Frontal cortex (tissue), 4 donors: Measurements from ENCODE around the gene AGAP1. TPM values are rescaled to one million over a fixed set of nuclear protein-coding genes. Genes with fewer than 3 reads are reported as not detected.

ENCODE experiments used
- DNase-seq, 2 donors: peaks; one replicate each; pipeline ENCODE4 v3.0.0; 2012; ENCODE audit warnings: low spot score in 2 of 2
- FAIRE-seq: peaks from 2 replicates; lab custom pipeline; 2012; peaks lifted over from hg19 to GRCh38; lab: Jason Lieb, UNC
- total RNA-seq: library from RNA; depleted of rRNA; stranded (reverse); fragments of >200 nt; gene quantifications from one replicate; pipeline ENCODE4 v1.2.3, GENCODE V29; 2014
- donor health status: control.
- donor health status: control.
- donor health status: control.

The AGAP1 gene
- total RNA-seq, 1 donor from 2014 or later, result 27.3 TPM

GRCh38 chr2:236156095-236156859 is 662.4 kb downstream of the AGAP1 start:
- no peak for DNase-seq
- no peak for FAIRE-seq

GRCh38 chr2:236156860-236157194 is 663.0 kb downstream of the AGAP1 start:
- no peak for FAIRE-seq

GRCh38 chr2:236157366-236157765 is 663.5 kb downstream of the AGAP1 start:
- FAIRE-seq, result no peak
- no peak for DNase-seq

More at GRCh38 chr2:236156860-236157194, 663.0 kb downstream of the AGAP1 start:
- DNase-seq, result no peak

- no peak for FAIRE-seq
- DNase-seq, result no peak
These were observed 664.1 kb downstream of the AGAP1 start for GRCh38 chr2:236157815-236158498.

- DNase-seq (no peak), FAIRE-seq (no peak)
These were observed 665.3 kb downstream of the AGAP1 start for GRCh38 chr2:236158969-236159777.

- FAIRE-seq (no peak), DNase-seq (no peak)
These were observed 665.9 kb downstream of the AGAP1 start for GRCh38 chr2:236159778-236160170.

- DNase-seq (no peak), FAIRE-seq (no peak)
These were observed 666.7 kb downstream of the AGAP1 start for GRCh38 chr2:236160366-236161081.

- DNase-seq, result no peak
- no peak for FAIRE-seq
These were observed 667.2 kb downstream of the AGAP1 start for GRCh38 chr2:236161082-236161462.

- FAIRE-seq (no peak), DNase-seq (no peak)
These were observed 667.7 kb downstream of the AGAP1 start for GRCh38 chr2:236161531-236161930.

- DNase-seq (no peak), FAIRE-seq (no peak)
These were observed 668.4 kb downstream of the AGAP1 start for GRCh38 chr2:236162031-236162845.

- FAIRE-seq, result no peak
- DNase-seq, result no peak
These were observed 669.1 kb downstream of the AGAP1 start for GRCh38 chr2:236162882-236163470.

- FAIRE-seq, result no peak
These were observed 669.8 kb downstream of the AGAP1 start for GRCh38 chr2:236163471-236164200.

GRCh38 chr2:236164201-236164924 is 670.5 kb downstream of the AGAP1 start:
- no peak for FAIRE-seq

More at GRCh38 chr2:236163471-236164200, 669.8 kb downstream of the AGAP1 start:
- no peak for DNase-seq

GRCh38 chr2:236164925-236165841 is 671.3 kb downstream of the AGAP1 start:
- DNase-seq (no peak), FAIRE-seq (no peak)

More at GRCh38 chr2:236164201-236164924, 670.5 kb downstream of the AGAP1 start:
- peak in 1 of 2 donors; percentile 55 for DNase-seq

GRCh38 chr2:236165842-236166795 is 672.3 kb downstream of the AGAP1 start:
- no peak for FAIRE-seq
- DNase-seq, result peak in 1 of 2 donors; percentile 34
